Liver (tissue), 9 donors: ENCODE measurements around the gene RAMP3. TPM values are rescaled to one million over a fixed set of nuclear protein-coding genes. Genes with fewer than 3 reads are reported as not detected.

ENCODE experiments used
- DNase-seq: peaks from one replicate; pipeline ENCODE4 v3.0.0-alpha.2; 2017; ENCODE audit warnings: low spot score
- H3K27ac ChIP-seq, 2 donors: one replicate each; pipeline ENCODE4 v1.7.0; 2013; ENCODE audit warnings: inconsistent platforms in 2 of 2, low read length in 2 of 2, control low read depth in 1 of 2, low read depth in 1 of 2, mild to moderate bottlenecking in 1 of 2
- H3K27me3 ChIP-seq, 4 donors: one replicate each; pipeline versions ENCODE4 v1.6.1 to v1.7.0; 2013; ENCODE audit warnings: low read length in 3 of 4, inconsistent platforms in 1 of 4, mild to moderate bottlenecking in 1 of 4, moderate library complexity in 1 of 4; ENCODE audit not compliant: control insufficient read depth in 4 of 4, insufficient read depth in 4 of 4
- H3K36me3 ChIP-seq, 4 donors: one replicate each; pipeline versions ENCODE4 v1.6.1 to v1.7.0; 2013; ENCODE audit warnings: low read length in 3 of 4, mild to moderate bottlenecking in 3 of 4, low read depth in 1 of 4, moderate library complexity in 1 of 4; ENCODE audit not compliant: control insufficient read depth in 4 of 4, insufficient read depth in 3 of 4
- H3K4me1 ChIP-seq, 4 donors: one replicate each; pipeline versions ENCODE4 v1.6.1 to v1.7.0; 2013; ENCODE audit warnings: low read length in 3 of 4, mild to moderate bottlenecking in 3 of 4, moderate library complexity in 1 of 4; ENCODE audit not compliant: control insufficient read depth in 4 of 4, insufficient read depth in 4 of 4
- H3K4me3 ChIP-seq, 3 donors: one replicate each; pipeline versions ENCODE4 v1.6.1 to v1.7.0; 2013; ENCODE audit warnings: low read length in 3 of 3, control low read depth in 1 of 3, low read depth in 1 of 3, mild to moderate bottlenecking in 1 of 3
- H3K9ac ChIP-seq, 2 donors: one replicate each; pipeline ENCODE4 v1.7.0; 2013; ENCODE audit warnings: low read length in 2 of 2, mild to moderate bottlenecking in 2 of 2, moderate library complexity in 2 of 2, control low read depth in 1 of 2, low read depth in 1 of 2
- H3K9me3 ChIP-seq, 4 donors: one replicate each; pipeline versions ENCODE4 v1.6.1 to v1.7.0; 2013; ENCODE audit warnings: low read length in 3 of 4; ENCODE audit not compliant: control insufficient read depth in 4 of 4
- ATF3 ChIP-seq: IDR thresholded peaks from 2 replicates; pipeline ENCODE4 v1.6.1; 2016; ENCODE audit warnings: antibody characterized with exemption
- EGR1 ChIP-seq, 2 donors: IDR thresholded peaks; 2 replicates each; pipeline ENCODE4 v1.6.1; 2016 to 2018; ENCODE audit warnings: antibody characterized with exemption in 2 of 2, low read depth in 2 of 2
- FOXA1 ChIP-seq: IDR thresholded peaks from 2 replicates; pipeline ENCODE4 v1.6.1; 2016; ENCODE audit warnings: antibody characterized with exemption
- HNF4A ChIP-seq, 2 donors: conservative IDR thresholded peaks; 2 replicates each; pipeline ENCODE4 v1.6.1; 2016; ENCODE audit warnings: antibody characterized with exemption in 2 of 2, mild to moderate bottlenecking in 2 of 2
- HNF4G ChIP-seq: IDR thresholded peaks from 2 replicates; pipeline ENCODE4 v1.6.1; 2016; ENCODE audit warnings: antibody characterized with exemption
- JUND ChIP-seq, 2 donors: IDR thresholded peaks; 2 replicates each; pipeline ENCODE4 v1.6.1; 2016; ENCODE audit warnings: antibody characterized with exemption in 2 of 2
- MAX ChIP-seq: IDR thresholded peaks from 2 replicates; pipeline ENCODE4 v1.6.1; 2016; ENCODE audit warnings: antibody characterized with exemption
- REST ChIP-seq: IDR thresholded peaks from 2 replicates; pipeline ENCODE4 v1.6.1; 2016; ENCODE audit warnings: antibody characterized with exemption, mild to moderate bottlenecking
- RXRA ChIP-seq, 2 donors: IDR thresholded peaks; 2 replicates each; pipeline ENCODE4 v1.6.1; 2017 to 2018; ENCODE audit warnings: antibody characterized with exemption in 2 of 2, mild to moderate bottlenecking in 1 of 2
- SP1 ChIP-seq: IDR thresholded peaks from 2 replicates; pipeline ENCODE4 v1.6.1; 2018; ENCODE audit warnings: antibody characterized with exemption, mild to moderate bottlenecking
- ZBTB33 ChIP-seq: IDR thresholded peaks from 2 replicates; pipeline ENCODE4 v1.6.1; 2016; ENCODE audit warnings: antibody characterized with exemption
- WGBS: extraction: QIAGEN DNeasy Blood & Tissue Kit; methylation state at CpG from one replicate; pipeline ENCODE4 v1.1.7; 2013; 5-methylcytosine and 5-hydroxymethylcytosine counted together
- polyA plus RNA-seq, 2 donors: library from polyadenylated mRNA; stranded (reverse) in 1 of 2; unstranded in 1 of 2; fragments of 200-250 nt in 1 of 2; fragments of >200 nt in 1 of 2; fragmentation: Nextera tagmentation in 1 of 2; extraction: Ambion mirVana in 1 of 2; gene quantifications; one replicate each; pipeline versions ENCODE4 v1.2.1 to v1.2.3, GENCODE V29; 2013 to 2015
- total RNA-seq, 2 donors: library from RNA; depleted of rRNA; stranded (reverse); fragments of >200 nt; gene quantifications; one replicate each; pipeline ENCODE4 v1.2.3, GENCODE V29; 2014
- donor health status: healthy.
- donor health status: healthy.
- donor health status: healthy.
- donor health status: healthy.
- donor health status: healthy.

RAMP3 gene
- total and polyA plus RNA-seq, 4 donors, result 2.3 to 30.0 (median 22.2) TPM

- Histone ChIP-seq H3K27me3 (no peaks in the 10 kb centered on the region), H3K27ac (no peak overlapping the region), H3K4me1 (no peaks in the 10 kb centered on the region), H3K9me3 (no peaks in the 10 kb centered on the region), H3K9ac (no peak overlapping the region), H3K36me3 (no peaks in the 10 kb centered on the region), H3K4me3 (no peak overlapping the region)
- TF ChIP-seq ATF3 (no peak), HNF4G (no peak), REST (no peak), EGR1 (IDR thresholded peaks at IDR 0.05; ENCODE audit: low read depth in 2 of 2) (no peak), HNF4A (conservative IDR thresholded peaks at IDR 0.05) (no peak), MAX (no peak), FOXA1 (no peak), JUND (IDR thresholded peaks at IDR 0.05) (no peak), RXRA (IDR thresholded peaks at IDR 0.05) (no peak)
- no peak for DNase-seq
- WGBS, result 69% methylated on average over 11 of the region's 11 CpGs
Observed at GRCh38 chr7:45220846-45221618, 63.4 kb downstream of the RAMP3 start.

GRCh38 chr7:45221896-45222604, 64.5 kb downstream of the RAMP3 start:
- Histone ChIP-seq H3K36me3 (no peaks in the 10 kb centered on the region), H3K27me3 (no peaks in the 10 kb centered on the region), H3K4me3 (no peak overlapping the region), H3K9ac (no peak overlapping the region), H3K4me1 (no peaks in the 10 kb centered on the region), H3K9me3 (no peaks in the 10 kb centered on the region), H3K27ac (no peak overlapping the region)
- TF ChIP-seq REST, result no peak
- no peak for TF ChIP-seq ZBTB33
- TF ChIP-seq JUND (IDR thresholded peaks at IDR 0.05), result no peak
- no peak for TF ChIP-seq HNF4A (conservative IDR thresholded peaks at IDR 0.05)
- no peak for TF ChIP-seq SP1
- no peak for TF ChIP-seq MAX
- TF ChIP-seq RXRA (IDR thresholded peaks at IDR 0.05), result no peak
- DNase-seq, result peak; percentile 16
- WGBS, result 88% methylated on average over 7 of the region's 7 CpGs
